Stimulated activated CD4-positive, alpha-beta T cell treated with anti-CD3 and anti-CD28 coated beads, TNF-alpha, amount 100 ng/mL, for 48 hours (primary cell): ENCODE measurements around the gene MAP3K7.

Experiments used
- DNase-seq, 3 donors: peaks; one replicate each; pipeline ENCODE4 v3.0.0-alpha.2; 2020; ENCODE audit warnings: low read depth in 3 of 3

Gene MAP3K7

DNA sequence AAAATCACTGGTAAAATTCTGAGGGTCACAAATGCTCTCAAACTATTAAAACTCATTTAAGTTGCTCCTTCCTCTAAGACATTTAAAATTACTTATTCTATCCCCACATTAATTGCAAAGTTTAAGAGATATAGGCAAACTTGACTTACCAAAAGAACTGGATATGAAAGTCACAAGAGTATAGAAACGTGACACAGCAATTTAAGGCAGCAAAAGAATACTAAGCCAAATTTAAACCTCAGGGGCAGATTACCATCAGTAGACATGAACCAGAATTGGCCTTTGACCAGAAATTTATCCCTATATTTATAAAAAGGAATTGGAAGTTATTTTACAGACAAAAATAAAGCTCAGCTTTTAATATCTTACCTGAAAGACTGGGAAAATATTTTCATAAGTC, 56.0 kb downstream of the MAP3K7 start:
- DNase-seq, result no peak

DNA sequence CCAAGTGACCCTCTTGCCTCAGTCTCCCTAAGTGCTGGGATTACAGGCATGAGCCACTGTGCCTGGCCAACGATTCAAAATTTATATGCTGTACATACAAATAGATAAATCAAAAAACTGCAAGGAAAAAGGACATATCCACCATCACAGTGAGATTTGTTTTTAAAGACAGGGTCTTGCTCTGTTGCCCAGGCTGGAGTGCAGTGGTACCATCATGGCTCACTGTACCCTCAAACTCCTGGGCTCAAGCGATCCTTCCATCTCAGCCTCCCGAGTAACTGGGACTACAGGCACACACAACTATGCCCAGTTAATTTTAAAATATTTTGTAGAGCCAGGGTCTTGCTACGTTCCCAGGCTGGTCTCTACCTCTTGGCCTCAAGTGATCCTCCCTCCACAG, 61.5 kb downstream of the MAP3K7 start:
- no peak for DNase-seq

DNA sequence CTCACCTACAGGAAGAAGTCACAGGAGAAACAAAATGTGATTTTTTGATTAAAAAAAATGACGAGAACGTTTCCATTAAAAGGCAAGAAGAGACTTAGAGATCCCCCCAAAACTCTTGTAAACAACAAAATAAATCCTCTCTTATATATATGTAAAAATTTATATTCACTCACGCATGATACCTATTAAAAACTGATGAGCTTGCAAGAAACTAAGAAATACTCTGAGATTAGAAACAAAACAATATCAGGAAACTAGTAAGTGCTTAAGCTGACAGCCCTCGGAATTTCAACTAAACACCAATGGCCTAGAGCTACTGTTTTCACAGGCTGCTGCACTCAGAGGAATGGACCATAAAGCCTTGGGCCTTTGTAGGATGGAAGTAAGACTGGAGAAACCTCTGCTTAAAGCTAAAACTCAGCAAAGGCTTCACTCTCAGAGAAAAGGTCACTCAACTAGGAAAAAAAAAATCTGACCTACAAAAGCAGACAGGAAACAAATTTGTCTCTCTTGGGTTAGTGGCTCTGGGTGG, 63.0 kb downstream of the MAP3K7 start:
- DNase-seq, result no peak

DNA sequence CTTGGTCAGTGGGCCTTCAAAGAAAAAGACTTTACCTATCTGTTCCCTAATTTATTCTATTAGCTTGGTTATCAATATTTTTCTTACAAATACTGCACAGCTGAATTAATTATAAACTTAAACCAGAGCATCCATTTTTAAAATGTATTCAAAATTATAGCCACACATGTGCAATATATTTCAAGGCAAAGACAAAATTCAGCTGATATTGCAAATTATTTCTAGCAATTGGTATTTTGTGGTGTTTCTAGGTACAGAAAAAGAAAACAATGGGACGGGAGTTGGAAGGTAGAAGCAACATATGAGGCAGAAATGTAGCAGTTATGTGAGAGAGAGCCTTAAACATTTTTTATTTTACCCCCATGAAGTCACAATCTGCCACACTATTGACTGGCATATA, 64.9 kb downstream of the MAP3K7 start:
- DNase-seq, result no peak

DNA sequence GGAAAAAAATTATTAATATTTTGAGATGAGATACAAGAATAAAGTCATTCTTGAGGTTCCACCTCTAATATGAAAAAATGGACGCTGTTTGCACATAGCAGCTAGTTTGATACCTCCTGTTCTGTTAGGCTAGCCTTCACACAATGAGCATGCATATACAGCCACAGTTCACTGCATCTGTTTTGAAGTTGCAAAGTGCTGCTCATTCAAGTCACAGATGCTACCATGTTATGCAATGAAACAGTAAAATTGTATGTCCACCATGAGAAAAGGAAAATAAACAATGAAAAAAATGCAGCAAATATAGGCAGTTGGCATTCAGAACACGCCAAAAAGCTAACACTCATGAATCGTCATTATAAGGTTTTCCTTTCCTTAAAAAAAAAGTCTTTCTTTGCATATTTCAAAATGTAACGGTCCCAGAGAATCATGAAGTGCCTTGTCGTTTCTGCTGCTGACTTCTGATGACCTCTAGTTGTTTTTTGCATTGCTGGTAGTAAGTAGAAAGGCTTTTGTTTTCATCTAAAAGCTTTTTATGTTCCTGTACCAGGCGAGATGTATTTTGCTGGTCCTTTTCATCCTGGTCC, 70.7 kb downstream of the MAP3K7 start:
- no peak for DNase-seq

DNA sequence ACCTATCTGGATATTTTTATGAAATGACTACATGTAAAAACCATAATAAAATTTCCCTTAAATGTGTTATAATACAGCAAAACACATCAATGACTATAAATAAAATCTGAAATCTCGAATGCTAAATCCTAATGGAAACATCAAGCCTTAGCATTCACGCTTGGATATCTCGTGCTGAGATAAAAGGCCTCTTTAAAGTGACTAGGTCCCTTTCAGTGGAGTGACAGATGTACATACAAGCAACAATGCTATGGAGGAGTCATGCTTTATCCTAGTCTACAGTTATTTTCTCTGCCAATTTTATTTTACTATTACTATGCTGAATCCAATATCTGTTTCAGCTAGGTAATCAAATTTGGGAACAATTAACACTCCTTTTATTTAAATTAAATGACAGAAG, 72.4 kb downstream of the MAP3K7 start:
- DNase-seq, result no peak

DNA sequence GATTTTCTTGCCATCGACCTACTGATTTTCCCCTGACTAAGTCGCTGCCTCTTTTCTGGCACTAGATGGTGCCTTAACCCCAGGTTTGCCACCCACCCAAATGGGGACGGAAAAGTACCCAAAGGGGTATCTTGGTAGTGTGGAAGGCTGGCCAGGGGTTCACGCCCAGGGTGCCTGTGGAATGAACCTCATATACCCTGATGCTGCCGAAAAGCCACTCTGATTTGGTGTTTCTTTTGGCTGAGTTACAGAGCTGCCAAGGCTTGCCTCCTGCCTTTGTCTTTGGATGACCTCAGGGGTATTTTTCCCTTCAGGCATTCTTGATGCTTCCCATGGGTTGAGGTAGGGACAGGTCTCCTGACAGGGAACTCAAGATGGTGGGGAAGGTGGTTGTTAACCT, 78.1 kb downstream of the MAP3K7 start:
- no peak for DNase-seq

DNA sequence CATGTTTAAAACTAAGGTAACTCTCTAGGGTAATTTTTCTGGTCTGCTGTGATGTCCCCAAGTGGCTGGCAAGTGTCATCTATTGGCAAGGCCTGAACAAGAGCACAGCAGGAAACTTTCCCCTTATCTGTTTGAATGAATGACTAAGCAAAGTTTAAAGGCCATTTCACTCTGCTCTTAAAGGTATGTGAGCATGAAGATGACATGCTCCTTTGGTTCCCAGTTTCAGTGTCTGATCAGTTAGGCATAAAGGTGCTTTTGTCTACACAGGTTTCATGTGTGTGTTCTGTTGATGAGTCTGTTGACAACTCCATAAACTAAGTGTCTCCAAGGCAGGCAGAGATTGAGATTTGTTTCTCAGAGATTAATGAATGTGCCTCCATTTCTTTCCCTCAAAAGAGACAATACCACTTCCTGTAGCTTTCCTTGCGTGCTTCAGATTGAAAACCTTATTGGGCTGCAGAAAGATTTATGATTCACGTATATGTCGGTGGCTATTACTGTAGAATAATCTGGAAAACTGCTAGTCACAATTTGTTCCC, 83.9 kb downstream of the MAP3K7 start:
- no peak for DNase-seq

DNA sequence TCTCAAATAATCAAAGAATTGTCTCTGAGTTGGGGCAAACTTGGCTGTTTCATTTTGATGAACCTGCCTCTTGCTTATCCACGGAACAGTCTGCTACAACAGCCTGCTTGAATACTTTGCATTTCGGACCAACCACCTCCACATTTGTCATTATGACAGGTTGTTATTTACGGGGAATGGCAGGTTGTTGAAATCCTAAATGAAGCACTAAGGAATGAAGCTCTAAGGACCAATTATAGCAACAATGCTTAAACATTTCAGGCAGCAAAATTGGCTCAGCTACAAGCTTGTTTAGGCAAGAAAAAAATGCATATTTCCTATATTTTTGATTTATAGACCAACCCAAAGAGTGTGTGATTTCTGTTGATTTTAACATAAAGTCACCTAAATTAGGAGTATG, 84.5 kb downstream of the MAP3K7 start:
- DNase-seq, result no peak

DNA sequence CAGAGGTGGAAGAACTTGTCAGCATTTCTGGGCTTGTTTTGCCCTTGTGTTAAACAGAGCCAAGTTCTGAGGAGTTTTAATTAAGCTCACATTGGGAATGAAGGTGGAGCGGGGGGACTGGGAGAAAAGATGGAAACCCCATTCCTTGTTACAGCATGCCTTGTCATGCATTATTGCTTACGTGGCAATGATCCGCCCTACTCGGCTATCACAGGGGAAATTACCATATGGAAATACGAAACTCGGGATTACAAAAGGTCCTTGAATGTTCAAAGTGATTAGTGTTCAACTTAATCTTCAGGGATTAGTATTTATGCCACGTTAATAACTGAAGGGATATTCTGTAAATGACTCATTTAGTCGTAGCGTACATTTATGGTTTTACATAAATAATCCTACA, 86.4 kb downstream of the MAP3K7 start:
- no peak for DNase-seq

DNA sequence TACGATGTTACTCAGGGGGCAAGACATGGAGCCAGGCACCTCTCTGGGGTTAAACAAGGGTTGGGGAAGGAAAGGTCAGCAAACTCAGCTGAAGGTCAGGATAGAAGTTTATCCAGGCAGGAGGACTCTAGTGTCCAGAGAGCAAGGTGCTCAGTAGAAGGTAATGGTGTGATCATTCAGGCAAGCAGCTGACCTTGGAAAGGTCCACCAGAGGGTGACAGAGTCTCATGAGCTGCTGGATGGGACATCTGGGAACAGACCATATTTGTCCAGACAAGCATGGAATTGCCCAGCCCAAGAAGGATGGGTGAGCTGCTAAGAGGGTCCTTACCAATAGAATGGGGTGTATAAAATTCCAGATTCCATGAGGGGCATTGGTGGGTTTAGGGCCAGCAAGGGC, 89.5 kb downstream of the MAP3K7 start:
- no peak for DNase-seq

DNA sequence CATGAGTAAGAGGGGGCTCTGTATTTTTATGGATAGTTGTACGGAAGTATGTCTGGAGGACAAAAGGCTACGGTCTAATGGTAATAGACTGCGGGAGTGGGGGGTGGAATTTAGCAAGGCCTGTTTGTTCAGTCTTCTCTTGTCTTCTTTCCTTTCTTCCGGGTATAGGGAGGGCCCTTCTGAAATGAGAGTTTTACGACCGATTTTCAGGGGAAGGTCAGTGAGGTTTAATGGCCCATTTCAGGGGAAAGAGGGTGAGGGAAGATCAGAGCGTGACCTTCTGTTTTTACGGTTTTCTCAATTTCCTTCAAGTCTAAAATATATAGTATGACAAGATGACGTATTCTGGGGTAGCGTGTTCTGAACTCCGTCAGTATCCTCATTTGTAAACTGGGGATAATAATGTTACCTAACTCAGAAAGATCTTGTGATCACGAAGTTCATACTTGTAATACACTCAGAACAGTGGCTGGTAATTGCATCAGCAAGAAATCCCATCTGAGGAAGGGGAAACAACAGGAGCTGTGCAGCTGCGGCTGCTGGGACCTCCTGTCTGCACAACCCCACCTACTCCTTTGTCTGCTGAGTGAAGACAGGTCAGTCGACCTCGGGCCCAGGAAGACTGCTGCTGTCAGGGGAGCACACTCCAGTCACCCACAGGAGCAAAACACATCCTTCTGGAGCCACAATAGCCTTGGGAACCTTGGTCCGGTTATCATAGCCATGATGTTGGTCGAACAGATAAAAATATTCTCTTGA, 90.4 kb downstream of the MAP3K7 start:
- no peak for DNase-seq

DNA sequence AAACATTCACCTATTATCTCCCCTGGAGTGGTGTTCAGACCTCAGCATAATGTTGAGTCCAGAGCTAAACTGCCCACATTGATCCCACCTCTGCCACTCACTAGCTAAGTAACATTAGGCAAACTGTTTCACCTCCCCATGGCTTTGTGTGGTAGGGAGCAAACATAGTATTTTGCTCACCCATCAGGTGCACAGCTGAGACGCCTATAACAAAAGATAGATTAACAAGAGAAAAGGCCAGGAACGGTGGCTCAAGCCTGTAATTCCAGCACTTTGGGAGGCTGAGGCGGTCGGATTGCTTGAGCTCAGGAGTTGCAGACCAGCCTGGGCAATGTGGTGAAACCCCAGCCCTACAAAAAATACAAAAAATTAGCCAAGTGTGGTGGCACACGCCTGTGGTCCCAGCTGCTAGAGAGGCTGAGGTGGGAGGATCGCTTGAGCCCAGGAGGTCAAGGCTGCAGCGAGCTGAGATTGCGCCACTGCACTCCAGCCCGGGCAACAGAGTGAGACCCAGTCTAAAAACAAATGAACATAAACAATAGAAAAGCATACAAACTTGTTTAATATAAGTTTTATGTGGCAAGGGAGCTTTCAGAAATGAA, 91.6 kb downstream of the MAP3K7 start:
- DNase-seq, result no peak

DNA sequence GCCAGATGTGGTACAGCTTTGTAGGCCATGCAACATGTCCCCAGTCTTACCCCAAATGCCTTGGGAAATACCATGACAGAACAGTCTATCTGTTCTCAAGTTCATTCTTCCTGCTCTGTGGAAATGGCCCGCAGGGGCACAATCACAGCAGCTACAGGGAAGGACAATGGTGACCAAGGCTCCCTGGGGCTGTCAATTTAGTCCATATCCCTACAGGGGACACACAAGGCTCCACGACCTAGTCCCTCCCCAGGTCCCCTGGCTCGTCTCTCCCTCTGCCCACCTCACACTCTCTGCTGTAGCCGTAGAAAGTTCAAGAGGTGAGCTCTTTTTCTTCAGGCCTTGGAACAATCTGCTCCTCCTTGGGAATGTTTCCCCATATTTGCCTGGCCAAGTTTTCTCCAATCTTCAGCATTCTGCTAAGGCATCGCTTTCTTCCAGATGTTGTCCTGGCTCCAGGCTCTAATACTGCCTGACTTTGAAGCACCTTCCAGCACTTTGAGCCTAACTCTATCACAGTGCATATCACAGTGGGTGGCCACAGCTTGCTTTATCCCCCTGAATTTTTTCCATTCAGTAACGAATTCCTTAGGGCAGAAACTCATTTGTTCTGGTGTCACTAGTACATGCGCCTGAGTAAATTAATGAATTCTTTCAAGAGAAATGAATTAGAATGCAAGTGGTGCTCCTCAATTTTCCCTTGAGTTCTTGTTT, 92.6 kb downstream of the MAP3K7 start:
- no peak for DNase-seq

DNA sequence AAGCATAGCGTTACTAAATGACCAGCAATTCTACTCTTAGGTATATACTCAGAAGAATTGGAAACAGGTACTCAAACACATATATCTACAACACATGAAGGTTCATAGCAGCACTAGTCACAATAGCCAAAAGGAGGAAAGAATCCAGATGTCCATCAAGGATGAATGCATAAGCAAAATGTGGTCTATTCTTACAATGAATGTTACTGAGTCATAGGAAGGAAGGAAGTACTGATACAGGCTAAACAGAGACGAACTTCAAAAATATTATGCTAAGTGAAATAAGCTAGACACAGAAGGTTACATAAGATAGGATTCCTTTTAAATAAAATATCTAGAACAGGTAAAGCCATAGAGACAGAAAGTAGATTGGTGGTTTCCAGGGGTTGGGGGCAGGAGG, 93.5 kb downstream of the MAP3K7 start:
- DNase-seq, result no peak

DNA sequence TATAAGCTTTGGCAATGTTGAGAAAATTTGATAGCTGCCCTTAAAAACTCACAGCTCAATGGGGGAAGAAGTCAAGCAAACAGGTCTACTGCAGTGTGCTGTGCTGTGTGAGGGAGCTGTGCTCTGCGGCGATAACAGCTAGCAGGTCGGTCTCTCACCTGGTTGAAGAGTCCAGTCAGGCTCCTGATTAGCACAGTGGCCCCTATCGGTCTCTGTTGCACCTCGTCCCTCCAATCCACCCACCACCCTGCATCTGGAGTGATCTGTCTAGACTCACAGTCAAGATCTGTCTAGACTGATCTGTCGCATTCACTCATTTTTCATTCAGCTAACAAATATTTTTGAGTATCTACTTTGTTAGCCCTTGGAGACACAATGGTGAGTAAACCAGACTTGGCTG, 94.1 kb downstream of the MAP3K7 start:
- no peak for DNase-seq

DNA sequence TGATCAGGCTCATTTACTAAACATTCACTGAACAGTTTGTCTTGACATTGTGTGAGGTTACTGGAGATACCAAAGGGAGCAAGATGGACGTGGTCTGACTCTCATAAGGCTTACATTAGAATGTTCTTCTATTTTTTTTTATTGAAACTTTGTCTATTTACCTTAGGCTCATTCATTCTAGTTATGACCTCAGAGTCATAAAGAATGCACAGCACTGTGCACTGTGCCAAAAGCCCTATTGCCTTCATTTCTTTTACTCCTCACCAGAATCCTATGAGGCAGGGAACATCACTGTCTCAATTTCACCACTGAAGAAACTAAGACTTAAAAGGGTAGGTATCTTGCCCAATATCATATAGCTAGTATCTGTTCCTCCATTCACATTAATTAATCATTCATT, 94.5 kb downstream of the MAP3K7 start:
- no peak for DNase-seq

DNA sequence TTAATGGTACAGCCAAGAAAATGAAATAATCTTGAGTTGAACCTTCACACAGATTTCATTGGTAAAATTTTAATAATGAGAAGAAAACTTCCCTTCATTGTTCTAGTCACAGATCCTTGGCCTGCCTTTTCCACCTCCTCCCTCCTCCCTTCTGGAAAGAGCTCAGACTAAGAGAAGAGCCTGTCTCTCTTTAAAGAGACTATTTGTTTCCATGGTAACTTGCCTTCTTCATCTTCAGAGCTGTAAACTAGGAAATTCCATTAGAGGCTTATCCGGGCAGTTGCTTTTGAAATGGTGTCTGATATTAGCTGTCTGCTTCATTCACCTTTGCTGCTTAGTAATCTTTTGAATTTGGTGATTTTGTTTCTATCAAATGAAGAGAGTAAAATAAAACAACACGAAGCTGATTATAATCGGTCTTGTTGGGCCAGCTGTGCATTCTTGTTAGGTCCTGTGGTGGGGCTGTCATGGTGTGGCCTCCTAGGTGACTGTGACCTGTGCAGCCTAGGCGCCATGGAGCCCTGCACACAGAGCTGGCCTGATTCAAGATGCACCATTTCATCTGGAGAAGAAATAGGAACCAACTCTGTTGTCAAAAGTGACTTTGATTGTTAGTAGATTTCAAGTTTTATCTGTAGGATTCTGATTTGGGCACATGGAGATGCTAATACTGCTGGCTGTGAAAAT, 96.7 kb downstream of the MAP3K7 start:
- no peak for DNase-seq

DNA sequence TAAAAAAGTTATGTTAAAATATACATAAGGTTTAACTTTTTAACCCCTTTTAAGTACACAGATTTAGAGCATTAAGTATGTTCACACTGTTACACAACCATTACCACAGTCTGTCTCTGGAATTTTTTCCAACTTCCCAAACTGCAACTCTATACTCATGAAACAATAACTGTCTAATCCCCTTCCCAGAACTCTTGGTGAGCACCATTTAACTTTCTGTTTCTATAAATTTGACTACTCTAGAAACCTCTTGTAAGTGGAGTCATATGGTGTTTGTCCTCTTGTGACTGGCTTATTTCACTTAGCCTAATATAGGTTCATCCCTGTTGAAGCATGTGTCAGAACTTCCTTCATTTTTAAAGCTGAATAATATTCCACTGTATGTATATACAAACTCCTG, 98.1 kb downstream of the MAP3K7 start:
- no peak for DNase-seq

DNA sequence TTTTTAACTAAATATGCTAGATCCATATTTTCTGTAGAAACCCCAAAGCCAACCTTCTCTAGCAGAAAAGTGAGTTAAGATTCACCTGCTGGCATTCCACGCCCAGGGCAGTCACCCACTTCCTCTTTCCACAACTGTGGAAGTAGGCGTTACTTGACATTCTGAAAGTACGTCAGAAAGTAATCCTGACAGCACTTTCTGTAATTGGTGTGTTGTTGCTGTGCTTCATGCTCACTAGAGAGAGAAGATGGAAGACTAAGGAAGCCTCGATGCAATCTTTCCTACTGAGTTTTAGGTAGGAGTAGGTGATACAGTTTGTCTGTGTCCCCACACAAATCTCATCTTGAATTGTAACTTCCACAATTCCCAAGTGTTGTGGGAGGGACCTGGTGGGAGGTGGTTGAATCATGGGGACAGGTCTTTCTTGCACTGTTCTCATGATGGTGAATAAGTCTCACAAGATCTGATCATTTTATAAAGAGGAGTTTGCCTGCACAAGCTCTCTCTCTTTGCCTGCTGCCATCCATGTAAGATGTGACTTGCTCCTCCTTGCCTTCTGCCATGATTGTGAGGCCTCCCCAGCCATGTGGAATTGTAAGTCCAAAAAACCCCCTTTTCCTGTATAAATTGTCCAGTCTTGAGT, 101.1 kb downstream of the MAP3K7 start:
- no peak for DNase-seq

DNA sequence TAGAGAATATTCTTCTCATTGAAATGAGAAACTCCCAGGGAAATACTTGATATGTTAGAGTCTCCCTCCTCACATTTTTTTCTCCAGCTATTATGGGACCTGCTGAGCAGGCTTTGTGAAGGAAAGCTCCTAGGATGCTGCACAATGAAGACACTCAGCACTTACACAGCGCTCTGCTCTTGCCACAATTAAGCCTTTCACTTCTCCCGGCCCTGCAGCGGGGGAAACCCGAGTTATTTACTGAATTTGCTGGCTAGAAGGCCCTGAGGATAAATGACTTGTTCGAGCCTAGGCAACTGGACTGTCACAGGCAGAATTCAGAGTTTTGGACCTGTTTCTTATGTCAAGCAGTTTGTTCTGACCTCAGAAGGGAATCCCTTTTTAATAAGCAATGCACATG, 102.0 kb downstream of the MAP3K7 start:
- DNase-seq, result no peak
